K562 (cell line): Measurements from ENCODE around the gene SPINK2.

Experiments
- C11orf30 ChIP-seq: fragments of 450-650 bp; IDR thresholded peaks from 2 replicates; pipeline ENCODE4 v1.6.1; 2016; ENCODE audit warnings: low read depth, mild to moderate bottlenecking
- CAMTA2 ChIP-seq: fragments of 250-450 bp; sonication (Bioruptor Pico); conservative IDR thresholded peaks from 2 replicates; pipeline ENCODE4 v1.5.1; 2022
- EZH2 ChIP-seq: IDR thresholded peaks from 2 replicates; pipeline ENCODE4 v1.6.1; 2012; ENCODE audit warnings: low read depth, mild to moderate bottlenecking, inconsistent platforms, low read length, borderline replicate concordance
- FUS ChIP-seq: fragments of 200-400 bp; formaldehyde crosslinking; optimal IDR thresholded peaks from 2 replicates; pipeline ENCODE3; 2017; ENCODE audit warnings: low read depth, low read length
- GABPA ChIP-seq: fragments of 200-800 bp; sonication (Bioruptor generic); conservative IDR thresholded peaks from 2 replicates; pipeline ENCODE4 v1.6.1; 2016; ENCODE audit warnings: low read depth, missing genetic modification characterization, missing compliant biosample characterization
- PHF8 ChIP-seq: fragments of 200-600 bp; sonication (generic); IDR thresholded peaks from 2 replicates; pipeline ENCODE4 v1.6.1; 2012; ENCODE audit warnings: mixed run types, mild to moderate bottlenecking, inconsistent platforms, low read length, moderate library complexity, borderline replicate concordance
- SAP30 ChIP-seq: fragments of 200-600 bp; sonication (generic); IDR thresholded peaks from 2 replicates; pipeline ENCODE4 v1.6.1; 2012; ENCODE audit warnings: borderline replicate concordance, low read depth, mild to moderate bottlenecking, moderate library complexity, low read length, control low read depth, inconsistent platforms; ENCODE audit not compliant: insufficient read depth, poor library complexity, severe bottlenecking
- SMAD3 ChIP-seq: fragments of 450-650 bp; formaldehyde crosslinking; conservative IDR thresholded peaks from 2 replicates; pipeline ENCODE4 v1.4.0; 2020; ENCODE audit warnings: mild to moderate bottlenecking
- SP1 ChIP-seq: sonication (generic); formaldehyde crosslinking; IDR thresholded peaks from 2 replicates; pipeline ENCODE4 v1.8.1; 2022; ENCODE audit warnings: mild to moderate bottlenecking, missing genetic modification reagents
- STAT5B ChIP-seq: fragments of 250-450 bp; sonication (Bioruptor Pico); IDR thresholded peaks from 2 replicates; pipeline ENCODE4 v1.8.0; 2021; ENCODE audit warnings: mild to moderate bottlenecking, inconsistent platforms

- TF ChIP-seq SMAD3 (CRISPR knock-in tag) (no peak), PHF8 (no peak), C11orf30 (no peak), SP1 (no peak), STAT5B (CRISPR knock-in tag) (no peak), FUS (no peak), CAMTA2 (CRISPR knock-in tag) (no peak), SAP30 (no peak), GABPA (tag) (no peak), EZH2 (no peak)
These were observed 16.9 kb downstream of the SPINK2 start for GRCh38 chr4:56804551-56804950.
